ENCODE results near the gene ZC3H15.

Gene ZC3H15

GRCh38 chr2:186445506-186445905 is 40.6 kb upstream of the ZC3H15 start:
- Histone ChIP-seq H3K4me1 (no peaks in the 10 kb centered on the region), H3K27me3 (no peaks in the 10 kb centered on the region), H3K4me3 (ENCODE audit: low read depth, low read length) (no peak overlapping the region), H3K9me3 (no peaks in the 10 kb centered on the region), H3K36me3 (no peaks in the 10 kb centered on the region)
- TF ChIP-seq, protein P1, sequence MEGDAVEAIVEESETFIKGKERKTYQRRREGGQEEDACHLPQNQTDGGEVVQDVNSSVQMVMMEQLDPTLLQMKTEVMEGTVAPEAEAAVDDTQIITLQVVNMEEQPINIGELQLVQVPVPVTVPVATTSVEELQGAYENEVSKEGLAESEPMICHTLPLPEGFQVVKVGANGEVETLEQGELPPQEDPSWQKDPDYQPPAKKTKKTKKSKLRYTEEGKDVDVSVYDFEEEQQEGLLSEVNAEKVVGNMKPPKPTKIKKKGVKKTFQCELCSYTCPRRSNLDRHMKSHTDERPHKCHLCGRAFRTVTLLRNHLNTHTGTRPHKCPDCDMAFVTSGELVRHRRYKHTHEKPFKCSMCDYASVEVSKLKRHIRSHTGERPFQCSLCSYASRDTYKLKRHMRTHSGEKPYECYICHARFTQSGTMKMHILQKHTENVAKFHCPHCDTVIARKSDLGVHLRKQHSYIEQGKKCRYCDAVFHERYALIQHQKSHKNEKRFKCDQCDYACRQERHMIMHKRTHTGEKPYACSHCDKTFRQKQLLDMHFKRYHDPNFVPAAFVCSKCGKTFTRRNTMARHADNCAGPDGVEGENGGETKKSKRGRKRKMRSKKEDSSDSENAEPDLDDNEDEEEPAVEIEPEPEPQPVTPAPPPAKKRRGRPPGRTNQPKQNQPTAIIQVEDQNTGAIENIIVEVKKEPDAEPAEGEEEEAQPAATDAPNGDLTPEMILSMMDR (IDR thresholded peaks at IDR 0.05; ENCODE audit: low read depth, low read length): no peak
- no peak for DNase-seq

DNA sequence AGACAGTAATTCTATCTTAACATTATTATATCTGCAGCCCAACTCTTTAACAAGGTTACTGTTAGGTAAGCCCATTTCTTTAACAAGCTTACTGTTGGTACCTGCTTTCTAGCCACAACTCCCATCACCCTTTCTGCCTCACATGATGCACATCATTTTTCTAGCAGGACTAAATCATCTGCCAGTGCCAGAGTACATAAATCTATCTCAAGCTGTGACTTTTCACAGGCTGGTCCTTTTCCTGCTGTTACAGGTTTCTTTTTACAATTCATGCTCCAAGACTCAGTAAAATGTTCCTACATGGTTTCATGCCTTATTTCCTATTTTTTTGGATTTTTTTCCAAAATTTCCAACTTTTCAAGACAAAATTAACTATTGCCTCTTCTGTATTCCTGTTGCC is 30.4 kb upstream of the ZC3H15 start:
- H3K4me1 ChIP-seq: no peaks in the 10 kb centered on the region
- H3K9me3 ChIP-seq: no peaks in the 10 kb centered on the region
- no peaks in the 10 kb centered on the region for H3K36me3 ChIP-seq
- no peak for DNase-seq
- TF ChIP-seq, protein P1 (IDR thresholded peaks at IDR 0.05; ENCODE audit: low read depth, low read length): no peak
- H3K4me3 ChIP-seq (ENCODE audit: low read depth, low read length): no peak overlapping the region
- H3K27me3 ChIP-seq: no peaks in the 10 kb centered on the region

DNA sequence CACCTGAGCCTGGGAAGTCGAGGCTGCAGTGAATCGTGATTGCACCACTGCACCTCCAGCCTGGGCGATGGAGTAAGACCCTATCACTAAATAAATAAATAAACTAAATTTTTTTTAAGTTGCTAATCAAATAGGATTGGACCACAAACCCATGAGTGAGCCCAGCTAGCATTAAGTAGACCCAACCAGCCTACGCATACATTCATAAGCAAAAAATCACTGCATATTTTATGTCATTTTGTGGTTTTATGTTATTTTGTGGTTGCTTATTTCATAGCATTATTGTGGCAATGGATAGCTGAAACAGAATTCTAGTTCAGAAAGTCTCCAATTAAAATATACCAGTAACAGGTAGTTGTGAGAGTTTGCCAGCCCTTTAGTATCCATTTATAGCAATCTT is 29.1 kb upstream of the ZC3H15 start:
- Histone ChIP-seq H3K27me3 (no peaks in the 10 kb centered on the region), H3K4me1 (no peaks in the 10 kb centered on the region), H3K4me3 (ENCODE audit: low read depth, low read length) (no peak overlapping the region), H3K9me3 (no peaks in the 10 kb centered on the region), H3K36me3 (no peaks in the 10 kb centered on the region)
- TF ChIP-seq, protein P1 (IDR thresholded peaks at IDR 0.05; ENCODE audit: low read depth, low read length): no peak
- DNase-seq: no peak

GRCh38 chr2:186457908-186458307 is 28.2 kb upstream of the ZC3H15 start:
- H3K27me3 ChIP-seq: no peaks in the 10 kb centered on the region
- no peak overlapping the region for H3K4me3 ChIP-seq (ENCODE audit: low read depth, low read length)
- no peak for DNase-seq
- H3K4me1 ChIP-seq: no peaks in the 10 kb centered on the region
- no peaks in the 10 kb centered on the region for H3K36me3 ChIP-seq
- TF ChIP-seq, protein P1 (IDR thresholded peaks at IDR 0.05; ENCODE audit: low read depth, low read length): no peak
- H3K9me3 ChIP-seq: no peaks in the 10 kb centered on the region

DNA sequence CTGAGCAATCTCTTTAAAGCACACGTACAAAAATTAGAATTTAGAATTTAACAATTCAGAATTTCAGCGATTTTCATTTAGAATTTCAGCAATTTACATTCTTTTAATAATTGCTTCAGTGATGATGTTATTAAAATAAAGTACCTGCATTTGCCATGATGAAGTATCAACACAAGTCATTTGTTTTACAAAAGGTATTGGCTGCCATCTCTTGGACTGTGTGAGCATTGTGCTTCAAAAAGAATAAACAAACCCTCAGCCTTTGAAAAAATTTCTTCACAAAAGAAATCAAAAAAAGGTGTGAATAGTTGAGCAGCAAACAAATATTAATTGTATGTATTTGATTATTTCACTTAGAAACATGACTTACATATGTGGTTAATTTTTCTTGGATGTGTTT is 27.1 kb upstream of the ZC3H15 start:
- no peaks in the 10 kb centered on the region for H3K27me3 ChIP-seq
- no peak overlapping the region for H3K4me3 ChIP-seq (ENCODE audit: low read depth, low read length)
- no peaks in the 10 kb centered on the region for H3K36me3 ChIP-seq
- DNase-seq: no peak
- no peaks in the 10 kb centered on the region for H3K9me3 ChIP-seq
- TF ChIP-seq, protein P1 (IDR thresholded peaks at IDR 0.05; ENCODE audit: low read depth, low read length): peak; percentile 58
- H3K4me1 ChIP-seq: no peaks in the 10 kb centered on the region

- Histone ChIP-seq H3K27me3 (no peaks in the 10 kb centered on the region), H3K4me3 (ENCODE audit: low read depth, low read length) (no peak overlapping the region), H3K9me3 (no peaks in the 10 kb centered on the region), H3K4me1 (no peaks in the 10 kb centered on the region), H3K36me3 (no peaks in the 10 kb centered on the region)
- TF ChIP-seq, protein P1 (IDR thresholded peaks at IDR 0.05; ENCODE audit: low read depth, low read length): peak; percentile 56
- no peak for DNase-seq
Measured at GRCh38 chr2:186460465-186460864, 25.6 kb upstream of the ZC3H15 start.

Measured in BE2C (cell line).